Transverse colon (tissue), 4 donors: Measurements from ENCODE around the gene LEF1. TPM values are rescaled to one million over a fixed set of nuclear protein-coding genes. Genes with fewer than 3 reads are reported as not detected.

Source experiments
- DNase-seq: peaks from one replicate; pipeline ENCODE4 v3.0.0-alpha.2; 2019
- H3K27ac ChIP-seq, 4 donors: fragments of 200-600 bp; sonication (generic); 2 replicates each; pipeline ENCODE4 v1.5.1; 2016 to 2018; ENCODE audit warnings: inconsistent platforms in 4 of 4
- H3K27me3 ChIP-seq: fragments of 200-600 bp; sonication (generic); 2 replicates; pipeline ENCODE4 v1.5.1; 2017; ENCODE audit warnings: inconsistent platforms
- H3K36me3 ChIP-seq, 4 donors: fragments of 200-600 bp; sonication (generic); 2 replicates each; pipeline ENCODE4 v1.5.1; 2017 to 2019; ENCODE audit warnings: inconsistent platforms in 4 of 4
- H3K4me1 ChIP-seq, 4 donors: fragments of 200-600 bp; sonication (generic); 2 replicates each; pipeline ENCODE4 v1.5.1; 2017 to 2020; ENCODE audit warnings: inconsistent platforms in 4 of 4
- H3K4me3 ChIP-seq, 4 donors: fragments of 200-600 bp; sonication (generic); 1 replicate in 1 of 4; 2 replicates in 3 of 4; pipeline versions ENCODE4 v1.5.1 to v1.6.1; 2017 to 2019; ENCODE audit warnings: inconsistent platforms in 4 of 4
- H3K9me3 ChIP-seq, 2 donors: fragments of 200-600 bp; sonication (generic); 2 replicates each; pipeline ENCODE4 v1.5.1; 2017 to 2019; ENCODE audit warnings: inconsistent platforms in 2 of 2
- EP300 ChIP-seq: sonication (generic); formaldehyde crosslinking; IDR thresholded peaks from one replicate; pipeline ENCODE4 v1.6.1; 2017; ENCODE audit warnings: antibody characterized with exemption, low read depth
- POLR2A ChIP-seq: fragments of 450-650 bp; IDR thresholded peaks from one replicate; pipeline ENCODE4 v1.6.1; 2016; ENCODE audit warnings: antibody characterized with exemption, mild to moderate bottlenecking, moderate library complexity
- POLR2AphosphoS5 ChIP-seq, 3 donors: sonication (generic); formaldehyde crosslinking; IDR thresholded peaks; one replicate each; pipeline ENCODE4 v1.6.1; 2016; ENCODE audit warnings: antibody characterized with exemption in 3 of 3
- WGBS, 2 donors: methylation state at CpG; one replicate each; pipeline ENCODE4 v1.1.5; 2018; ENCODE audit warnings: low coverage in 1 of 2; 5-methylcytosine and 5-hydroxymethylcytosine counted together
- in situ Hi-C, 4 donors: fragments of 200-750 bp; cut with MboI; loops; one replicate each; pipeline versions ENCODE4 v1.15.0 to v1.15.1; 2017; ENCODE audit warnings: low sequenced_read_pairs in 3 of 4, low pct_ligation_motif_present in 1 of 4, low pct_unique_long_range_greater_than_20kb in 1 of 4
- intact Hi-C: fragments of 100-400 bp; cut with DNase I; formaldehyde crosslinking; loops from one replicate; pipeline ENCODE4 v1.15.1; 2023; ENCODE audit warnings: low total_unique reads
- total RNA-seq, 4 donors: library from RNA; depleted of rRNA; stranded (reverse); fragments of >200 nt; gene quantifications; one replicate each; pipeline ENCODE4 v1.1.0, GENCODE V29; 2016
- TF ChIP-seq, protein P1 (sequence below), 5 experiments: fragments of 200-600 bp in 3 of 5; fragments of 450-650 bp in 2 of 5; sonication (generic) in 3 of 5; IDR thresholded peaks; 1 replicate in 2 of 5; 2 replicates in 3 of 5; pipeline ENCODE4 v1.5.1; 2016 to 2017; ENCODE audit warnings: antibody characterized with exemption in 5 of 5, inconsistent platforms in 3 of 5, mild to moderate bottlenecking in 2 of 5, moderate library complexity in 1 of 5

The LEF1 gene
- total RNA-seq, 4 donors from 2014 or later, result 1.4 to 29.2 (median 8.7) TPM

DNA sequence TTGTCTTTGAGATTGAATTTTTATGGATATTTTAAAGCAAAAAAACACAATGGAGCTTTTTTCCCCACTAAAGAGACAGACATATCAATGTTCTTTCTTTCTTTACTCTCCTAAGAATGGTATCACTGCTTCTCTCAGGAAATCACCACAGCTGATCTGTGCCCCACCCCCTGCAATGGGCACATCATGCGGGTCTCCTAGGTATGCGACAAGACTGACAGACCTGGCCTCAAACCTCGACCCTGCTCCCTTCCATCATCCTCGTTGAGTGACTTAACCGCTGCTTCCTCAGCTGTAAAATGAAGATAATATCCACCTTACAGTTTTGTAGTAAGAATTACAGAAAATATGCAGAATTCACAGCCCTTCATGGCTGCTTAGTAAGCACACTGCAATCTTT is 58.3 kb downstream of the LEF1 start:
- Histone ChIP-seq H3K4me3 (no peak overlapping the region), H3K36me3 (no peaks in the 10 kb centered on the region), H3K27ac (no peak overlapping the region), H3K9me3 (no peaks in the 10 kb centered on the region), H3K4me1 (no peaks in the 10 kb centered on the region), H3K27me3 (no peaks in the 10 kb centered on the region)
- WGBS, 2 donors, result 68 to 75% methylated on average over 5 of the region's 5 CpGs
- intact Hi-C loops, result no loop called here
- TF ChIP-seq POLR2A (no peak), POLR2AphosphoS5 (IDR thresholded peaks at IDR 0.05) (no peak), EP300 (no peak)
- TF ChIP-seq, protein P1, sequence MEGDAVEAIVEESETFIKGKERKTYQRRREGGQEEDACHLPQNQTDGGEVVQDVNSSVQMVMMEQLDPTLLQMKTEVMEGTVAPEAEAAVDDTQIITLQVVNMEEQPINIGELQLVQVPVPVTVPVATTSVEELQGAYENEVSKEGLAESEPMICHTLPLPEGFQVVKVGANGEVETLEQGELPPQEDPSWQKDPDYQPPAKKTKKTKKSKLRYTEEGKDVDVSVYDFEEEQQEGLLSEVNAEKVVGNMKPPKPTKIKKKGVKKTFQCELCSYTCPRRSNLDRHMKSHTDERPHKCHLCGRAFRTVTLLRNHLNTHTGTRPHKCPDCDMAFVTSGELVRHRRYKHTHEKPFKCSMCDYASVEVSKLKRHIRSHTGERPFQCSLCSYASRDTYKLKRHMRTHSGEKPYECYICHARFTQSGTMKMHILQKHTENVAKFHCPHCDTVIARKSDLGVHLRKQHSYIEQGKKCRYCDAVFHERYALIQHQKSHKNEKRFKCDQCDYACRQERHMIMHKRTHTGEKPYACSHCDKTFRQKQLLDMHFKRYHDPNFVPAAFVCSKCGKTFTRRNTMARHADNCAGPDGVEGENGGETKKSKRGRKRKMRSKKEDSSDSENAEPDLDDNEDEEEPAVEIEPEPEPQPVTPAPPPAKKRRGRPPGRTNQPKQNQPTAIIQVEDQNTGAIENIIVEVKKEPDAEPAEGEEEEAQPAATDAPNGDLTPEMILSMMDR (IDR thresholded peaks at IDR 0.05), result no peak
- in situ Hi-C loops, result no loop called here
- DNase-seq, result no peak

GRCh38 chr4:108109997-108110416 is 58.7 kb downstream of the LEF1 start:
- 30 to 41% methylated on average over 1 to 2 of the region's 2 CpGs for WGBS, 2 donors
- H3K27me3 ChIP-seq, result no peaks in the 10 kb centered on the region
- TF ChIP-seq EP300 (no peak), POLR2AphosphoS5 (IDR thresholded peaks at IDR 0.05) (no peak), POLR2A (no peak)
- TF ChIP-seq, protein P1 (IDR thresholded peaks at IDR 0.05), result no peak
- DNase-seq, result no peak
- intact Hi-C loops, result no loop called here
- H3K9me3 ChIP-seq, result no peaks in the 10 kb centered on the region
- no peaks in the 10 kb centered on the region for H3K36me3 ChIP-seq
- H3K27ac ChIP-seq, result no peak overlapping the region
- no peaks in the 10 kb centered on the region for H3K4me1 ChIP-seq
- in situ Hi-C loops, result no loop called here
- H3K4me3 ChIP-seq, result no peak overlapping the region

- no peak overlapping the region for H3K4me3 ChIP-seq
- intact Hi-C loops, result no loop called here
- TF ChIP-seq POLR2AphosphoS5 (IDR thresholded peaks at IDR 0.05), result no peak
- no peak for TF ChIP-seq POLR2A
- TF ChIP-seq EP300, result no peak
- TF ChIP-seq, protein P1 (IDR thresholded peaks at IDR 0.05), result no peak
Observed at GRCh38 chr4:108109111-108109510, 59.6 kb downstream of the LEF1 start.

DNA sequence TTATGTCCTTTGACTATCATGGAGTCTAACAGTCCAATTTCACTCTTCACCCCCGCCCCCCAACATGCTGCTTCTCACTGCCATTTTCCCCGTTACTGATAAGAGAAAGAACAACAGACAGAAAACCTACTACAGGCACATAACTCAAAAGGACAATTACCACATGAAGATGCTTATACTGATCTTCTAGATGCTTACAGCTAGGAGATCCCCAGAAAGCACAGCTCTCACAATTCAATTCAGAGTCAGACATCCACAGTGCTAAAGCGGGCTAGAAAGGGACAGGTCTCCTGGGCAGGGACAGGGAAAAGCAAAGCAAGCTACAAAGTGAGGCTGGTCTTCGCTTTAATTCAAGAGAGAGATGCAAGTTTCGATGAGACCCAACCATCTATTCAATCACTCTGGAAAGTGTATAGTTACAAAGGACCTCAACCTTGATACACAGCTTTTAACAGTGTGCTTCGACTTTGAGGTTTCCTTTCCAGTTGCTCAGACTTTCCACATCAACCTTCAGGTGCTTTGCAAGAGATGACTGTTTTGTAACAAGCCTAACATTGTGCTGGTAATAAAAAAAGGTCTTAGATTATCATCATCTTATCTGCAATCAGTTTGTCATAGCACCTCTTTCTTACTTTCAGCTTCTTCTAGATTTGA is 60.9 kb downstream of the LEF1 start:
- no peaks in the 10 kb centered on the region for H3K27me3 ChIP-seq
- in situ Hi-C loops (no loop called here), intact Hi-C loops (no loop called here)
- H3K4me1 ChIP-seq, result no peaks in the 10 kb centered on the region
- H3K36me3 ChIP-seq, result no peaks in the 10 kb centered on the region
- WGBS, 2 donors, result 63 to 82% methylated on average over 2 to 6 of the region's 6 CpGs
- DNase-seq, result no peak
- no peak overlapping the region for H3K4me3 ChIP-seq
- H3K9me3 ChIP-seq, result no peaks in the 10 kb centered on the region
- no peak for TF ChIP-seq POLR2AphosphoS5 (IDR thresholded peaks at IDR 0.05)
- no peak overlapping the region for H3K27ac ChIP-seq

More at GRCh38 chr4:108109111-108109510, 59.6 kb downstream of the LEF1 start:
- H3K27me3 ChIP-seq, result no peaks in the 10 kb centered on the region
- H3K9me3 ChIP-seq, result no peaks in the 10 kb centered on the region
- H3K36me3 ChIP-seq, result no peaks in the 10 kb centered on the region
- in situ Hi-C loops, result no loop called here
- H3K4me1 ChIP-seq, result no peaks in the 10 kb centered on the region
- 90 to 92% methylated on average over 4 of the region's 4 CpGs for WGBS, 2 donors
- DNase-seq, result no peak
- H3K27ac ChIP-seq, result no peak overlapping the region

GRCh38 chr4:108107101-108107500 is 61.6 kb downstream of the LEF1 start:
- in situ Hi-C loops, result no loop called here
- H3K36me3 ChIP-seq, result no peaks in the 10 kb centered on the region
- 54 to 73% methylated on average over 4 of the region's 4 CpGs for WGBS, 2 donors

More at GRCh38 chr4:108107101-108107500, 61.6 kb downstream of the LEF1 start:
- Histone ChIP-seq H3K27me3 (no peaks in the 10 kb centered on the region), H3K4me1 (no peaks in the 10 kb centered on the region), H3K4me3 (no peak overlapping the region), H3K27ac (no peak overlapping the region), H3K9me3 (no peaks in the 10 kb centered on the region)
- intact Hi-C loops, result no loop called here
- DNase-seq, result no peak
- TF ChIP-seq POLR2A (no peak), POLR2AphosphoS5 (IDR thresholded peaks at IDR 0.05) (no peak), EP300 (no peak)
- TF ChIP-seq, protein P1 (IDR thresholded peaks at IDR 0.05), result no peak
